Left renal cortex interstitium (tissue), 4 donors: ENCODE measurements around the gene VPS41. TPM values are rescaled to one million over a fixed set of nuclear protein-coding genes. Genes with fewer than 3 reads are reported as not detected.
A peak's percentile ranks its signal among the peaks of the same experiment; 100 is the strongest.

ENCODE experiments used
- DNase-seq, 4 donors: peaks; one replicate each; pipeline ENCODE4 v3.0.0-alpha.2; 2013; ENCODE audit warnings: low read depth in 4 of 4, low spot score in 2 of 4, missing footprints in 1 of 4
- polyA plus RNA-seq, 4 donors: library from polyadenylated mRNA; unstranded; fragments of 120-200 nt; gene quantifications; one replicate each; pipeline ENCODE4 v1.2.1, GENCODE V29; 2013; ENCODE audit not compliant: insufficient read length in 4 of 4

VPS41 gene
- polyA plus RNA-seq, 4 donors: 62.2 to 84.6 (median 77.5) TPM

- DNase-seq: no peak
Measured at GRCh38 chr7:38820571-38820970, 88.4 kb downstream of the VPS41 start.

DNA sequence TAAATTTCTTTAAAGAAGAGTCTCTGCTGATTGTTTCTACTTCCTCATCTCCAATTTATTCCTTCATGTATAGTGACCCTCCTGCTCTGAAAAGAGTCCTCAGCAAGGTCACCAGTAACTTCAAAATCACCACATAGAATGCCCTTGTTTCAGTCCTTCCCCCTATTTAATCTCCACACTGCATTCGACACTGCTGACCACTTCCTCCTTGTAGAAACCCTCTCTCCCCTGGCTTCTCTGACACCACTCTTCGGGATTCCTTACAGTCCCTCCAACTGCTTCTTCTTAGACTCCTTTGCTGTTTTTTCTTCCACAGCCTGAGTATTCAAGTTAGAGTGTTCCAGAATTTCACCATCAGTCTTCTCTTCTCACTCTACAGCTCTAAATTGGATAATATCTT, 89.5 kb downstream of the VPS41 start:
- no peak for DNase-seq

DNA sequence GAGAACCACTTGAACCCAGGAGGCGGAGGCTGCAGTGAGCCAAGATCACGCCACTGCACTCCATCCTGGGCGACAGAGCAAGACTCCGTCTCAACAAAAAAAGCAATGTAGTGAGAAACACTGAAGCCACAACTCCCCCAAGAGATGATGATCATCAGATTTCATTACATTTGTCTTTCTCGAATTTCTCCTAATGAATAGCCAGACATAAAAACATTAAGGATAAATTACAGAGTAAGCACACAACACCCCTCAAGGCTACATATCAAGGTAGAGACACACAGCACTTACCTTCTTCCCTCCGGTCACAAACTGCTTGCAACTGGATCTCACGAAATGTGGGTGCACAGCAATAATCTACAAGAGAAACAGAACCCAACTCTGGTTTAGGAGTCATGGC, 91.5 kb downstream of the VPS41 start:
- peak in 3 of 4 donors; percentile 15 to 34 (median 18) for DNase-seq

DNA sequence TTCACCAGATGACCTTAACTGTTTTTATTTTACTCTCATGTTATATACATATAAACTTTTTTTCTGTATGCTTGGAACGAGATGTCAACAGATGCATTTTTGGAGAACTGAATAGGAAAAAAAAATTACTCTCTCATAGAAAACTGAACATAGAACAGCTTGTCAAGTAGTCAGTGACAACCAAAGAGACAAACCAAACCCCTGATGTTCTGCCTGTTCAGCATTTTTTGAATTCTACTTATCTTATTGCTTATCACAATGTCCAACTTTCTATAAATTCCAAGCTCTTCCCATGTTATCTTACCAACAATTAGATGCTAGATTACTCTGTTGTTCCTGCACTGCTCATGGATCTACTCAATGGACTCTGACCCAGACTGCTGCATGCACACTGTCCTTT, 95.2 kb downstream of the VPS41 start:
- no peak for DNase-seq

- no peak for DNase-seq
Measured at GRCh38 chr7:38806912-38807311, 102.1 kb downstream of the VPS41 start.

GRCh38 chr7:38801786-38802185, 107.2 kb downstream of the VPS41 start:
- DNase-seq: no peak

GRCh38 chr7:38798552-38799267, 110.3 kb downstream of the VPS41 start:
- no peak for DNase-seq

DNA sequence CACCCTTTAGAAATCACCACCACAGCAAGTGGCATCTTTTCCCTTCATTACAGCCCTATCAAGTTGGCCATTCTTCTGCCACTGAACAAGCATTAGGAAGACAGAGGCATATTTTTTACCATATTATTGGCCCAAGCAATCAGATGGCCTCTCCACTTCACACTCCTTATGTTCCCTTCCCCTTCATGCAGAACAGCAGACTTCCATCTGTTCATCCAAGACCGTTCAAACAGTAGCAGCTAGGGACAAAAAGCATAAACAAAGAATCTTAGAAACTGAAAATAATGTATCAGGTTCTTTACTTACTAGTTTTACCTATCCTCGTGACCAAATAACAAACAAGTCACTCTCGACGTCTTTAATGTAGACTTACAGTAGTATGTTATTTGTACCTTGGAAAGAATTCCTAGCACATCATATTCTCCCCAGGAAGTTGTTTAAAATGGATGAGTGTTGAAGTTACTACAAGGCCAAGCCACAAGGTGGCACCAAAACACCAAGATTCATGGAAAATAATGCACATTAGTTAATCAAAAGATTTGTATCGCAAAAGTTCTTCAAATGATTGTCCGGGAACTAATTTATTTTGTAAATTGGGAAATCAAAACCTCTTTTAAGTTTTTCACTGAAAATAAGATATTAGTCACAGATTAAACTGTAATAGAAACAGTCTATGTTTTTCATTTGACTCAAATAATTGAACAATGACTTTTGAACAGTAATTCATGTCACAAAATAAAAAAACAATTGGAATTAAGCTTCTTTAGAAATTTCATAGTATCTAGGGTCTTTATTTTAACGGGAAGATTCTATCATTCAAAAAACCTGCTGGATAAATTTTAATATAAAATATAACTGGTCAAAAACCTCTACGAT, 112.1 kb downstream of the VPS41 start:
- peak; percentile 17 to 55 (median 41) for DNase-seq

DNA sequence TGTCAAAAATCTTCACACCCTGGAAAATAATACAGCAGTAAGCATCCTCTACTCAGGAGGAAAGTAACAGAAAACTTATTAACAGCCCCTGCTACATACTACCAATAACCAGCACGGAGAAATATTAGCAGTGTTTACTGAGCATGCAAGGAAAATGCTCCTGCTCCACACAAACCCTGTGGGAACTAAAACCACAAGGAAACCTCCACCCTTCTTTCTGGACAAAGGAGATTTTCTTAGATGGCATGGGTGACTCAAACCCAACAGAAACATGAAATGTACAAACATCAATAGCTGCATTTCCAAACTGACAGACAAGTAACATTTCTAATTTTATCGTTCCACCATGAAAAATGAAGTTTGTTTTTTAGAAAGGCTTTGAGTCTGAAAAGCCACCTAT, 113.4 kb downstream of the VPS41 start:
- no peak for DNase-seq

DNA sequence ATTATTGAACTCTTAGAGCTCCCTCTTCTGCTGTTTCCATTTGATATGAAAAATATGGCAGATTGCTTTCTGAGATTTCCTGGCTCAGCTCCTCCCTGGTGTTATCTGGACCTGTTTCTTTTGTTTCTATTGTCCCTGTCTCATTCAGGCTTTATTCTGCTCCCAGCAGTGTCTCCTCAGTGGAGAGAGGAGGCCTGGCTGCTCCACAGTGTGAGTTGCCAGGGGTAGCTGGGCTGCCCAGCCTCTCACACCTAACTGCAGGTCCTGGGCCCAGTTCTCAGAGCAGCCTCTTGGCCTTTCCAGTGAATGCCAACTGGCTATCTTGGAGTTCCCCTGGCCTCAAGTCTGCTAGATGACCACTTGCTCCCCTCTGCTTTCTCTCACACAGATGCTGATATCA, 127.0 kb downstream of the VPS41 start:
- no peak for DNase-seq

DNA sequence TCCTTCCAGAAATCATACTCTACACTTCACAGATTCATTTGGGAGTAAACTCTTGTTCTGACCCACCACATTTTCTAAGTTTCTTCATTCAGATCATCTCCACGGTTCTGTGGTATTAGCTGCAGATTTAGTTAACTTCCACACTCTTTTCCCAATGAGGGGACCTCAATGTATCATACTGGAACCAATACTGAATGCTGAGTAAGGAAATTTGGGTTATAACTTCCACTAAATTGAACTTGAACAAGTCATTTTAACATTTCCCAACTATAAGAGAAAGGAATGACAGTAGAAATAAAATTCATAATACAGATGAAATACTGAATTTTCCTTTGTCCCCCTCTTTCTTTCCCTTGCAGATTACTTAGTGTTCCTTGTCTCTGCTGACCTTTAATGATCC, 131.4 kb downstream of the VPS41 start:
- DNase-seq: no peak

GRCh38 chr7:38775506-38776175, 133.3 kb downstream of the VPS41 start:
- no peak for DNase-seq

DNA sequence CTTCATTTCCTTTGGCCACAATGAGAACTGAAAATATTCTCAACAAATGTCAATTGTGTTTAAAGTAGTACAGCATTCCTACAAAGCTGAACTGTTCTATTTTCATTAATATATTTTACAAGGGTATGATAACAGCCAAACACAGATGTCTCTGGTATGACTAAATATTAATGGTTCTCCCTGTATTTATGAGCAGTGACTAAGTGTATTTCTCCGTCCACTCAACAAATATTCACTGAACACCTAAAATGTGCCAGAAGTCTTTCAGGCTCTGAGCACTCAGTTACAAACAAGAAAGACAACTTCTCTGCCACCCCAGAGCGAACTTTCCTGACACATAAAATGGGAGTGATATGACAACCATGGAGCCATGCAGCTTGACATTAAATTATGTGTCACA, 135.6 kb downstream of the VPS41 start:
- no peak for DNase-seq

DNA sequence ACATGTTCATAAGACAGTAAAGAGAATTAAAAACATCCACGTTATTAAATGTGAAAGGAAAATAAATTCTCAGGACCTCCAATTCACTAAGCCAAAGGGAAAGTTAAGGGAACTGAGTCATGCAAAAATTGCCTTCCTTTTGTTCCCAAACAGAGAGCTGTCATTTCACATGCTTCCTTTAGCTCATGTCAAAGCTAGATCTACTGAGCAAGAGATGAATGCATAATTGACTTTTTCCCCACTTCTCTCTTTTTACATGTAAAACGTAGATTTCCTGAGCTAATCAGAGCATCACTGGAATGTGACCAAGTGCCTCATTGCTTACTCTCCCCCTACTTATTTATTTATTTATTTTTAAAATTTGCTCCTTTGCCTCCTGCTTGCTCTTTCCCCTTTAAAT, 148.8 kb downstream of the VPS41 start:
- DNase-seq: no peak

DNA sequence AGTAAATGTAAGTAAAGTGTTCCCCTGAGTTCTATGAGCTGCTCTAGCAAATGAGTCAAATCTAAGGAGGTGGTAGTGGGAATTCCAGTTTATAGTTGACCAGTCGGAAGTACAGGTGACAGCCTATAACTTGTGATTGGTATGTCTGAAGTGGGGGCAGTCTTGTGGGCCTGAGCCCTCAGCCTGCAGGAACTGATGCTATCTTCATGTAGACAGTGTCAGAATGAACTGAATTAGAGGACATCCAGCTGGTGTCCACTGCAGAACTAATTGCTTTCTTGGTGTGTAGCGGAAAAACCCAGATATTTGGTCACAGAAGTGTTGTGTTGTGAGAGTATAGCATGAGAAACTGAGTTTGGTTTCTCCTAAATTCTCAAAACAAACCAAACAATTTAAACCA, 150.0 kb downstream of the VPS41 start:
- no peak for DNase-seq

DNA sequence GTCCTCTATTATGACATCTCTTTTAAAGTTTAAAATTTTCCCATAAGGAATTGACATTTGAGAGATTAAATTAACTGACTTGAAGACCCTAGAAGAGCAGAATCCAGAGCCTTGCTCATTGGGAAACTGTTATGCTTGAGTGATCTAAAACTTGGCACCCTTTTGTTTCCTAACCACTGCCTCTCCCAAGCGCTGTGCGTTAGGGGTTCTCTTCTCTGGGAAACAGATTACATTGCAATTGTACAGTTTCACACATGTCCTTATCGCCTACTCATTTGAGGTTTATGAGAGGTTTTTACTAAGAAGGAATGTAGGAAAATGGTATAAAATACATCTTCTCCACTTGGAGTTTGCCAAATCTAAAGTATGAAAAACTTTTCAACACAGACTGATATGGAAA, 151.1 kb downstream of the VPS41 start:
- no peak for DNase-seq

GRCh38 chr7:38756521-38756920, 152.5 kb downstream of the VPS41 start:
- no peak for DNase-seq

DNA sequence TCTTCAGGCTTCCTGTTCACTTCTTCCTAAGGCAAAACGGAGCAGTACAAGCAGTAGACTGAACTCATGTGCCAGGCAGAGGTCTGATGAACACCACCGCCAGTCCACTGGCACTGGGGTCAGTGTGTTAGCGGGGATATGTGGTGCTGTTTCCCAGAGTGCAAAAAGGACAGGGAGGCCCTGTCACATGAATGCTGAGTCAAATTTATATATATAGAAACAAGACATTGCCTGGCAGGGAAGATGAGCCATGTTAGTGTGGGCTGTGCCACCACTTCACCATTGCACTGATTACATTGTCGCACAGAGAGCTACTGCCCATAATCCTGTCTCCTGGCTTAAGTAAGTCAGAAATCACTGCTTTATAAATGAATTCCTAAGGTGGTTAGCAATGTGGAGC, 155.6 kb downstream of the VPS41 start:
- no peak for DNase-seq

DNA sequence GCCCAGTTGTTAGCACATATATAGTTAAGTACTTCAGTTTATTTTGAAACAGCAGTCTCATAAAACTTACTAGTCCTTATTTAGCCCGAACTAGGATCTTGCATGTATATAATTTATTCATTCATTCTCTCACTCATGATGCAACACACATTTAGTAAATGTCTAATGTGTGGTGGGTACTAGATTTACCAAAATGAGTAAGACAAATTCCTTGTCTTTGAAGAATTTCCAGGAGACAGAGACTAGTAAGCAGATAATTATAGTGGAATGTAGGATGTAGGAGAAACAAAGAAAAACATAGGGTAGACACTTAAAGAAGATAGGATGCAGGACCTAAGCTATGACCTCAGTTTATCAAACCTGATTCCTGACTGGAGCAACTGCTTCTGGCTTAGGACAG, 157.6 kb downstream of the VPS41 start:
- DNase-seq: no peak

- no peak for DNase-seq
Measured at GRCh38 chr7:38748056-38748610, 160.9 kb downstream of the VPS41 start.

GRCh38 chr7:38746438-38746837, 162.6 kb downstream of the VPS41 start:
- no peak for DNase-seq
